ENCODE results near the gene NME4.

NME4 gene

GRCh38 chr16:430904-431303 lies 33.9 kb downstream of the NME4 start:
- H3K4me3 ChIP-seq (ENCODE audit: low read length) = no peak overlapping the region
- TF ChIP-seq ZNF274 (IDR thresholded peaks at IDR 0.05; ENCODE audit: low read depth, low read length) = no peak

- no peak overlapping the region for H3K4me3 ChIP-seq (ENCODE audit: low read length)
- no peak for TF ChIP-seq ZNF274 (IDR thresholded peaks at IDR 0.05; ENCODE audit: low read depth, low read length)
Observed at GRCh38 chr16:440627-441026, 43.6 kb downstream of the NME4 start.

- no peak overlapping the region for H3K4me3 ChIP-seq (ENCODE audit: low read length)
- no peak for TF ChIP-seq ZNF274 (IDR thresholded peaks at IDR 0.05; ENCODE audit: low read depth, low read length)
Observed at GRCh38 chr16:441447-441846, 44.4 kb downstream of the NME4 start.

DNA sequence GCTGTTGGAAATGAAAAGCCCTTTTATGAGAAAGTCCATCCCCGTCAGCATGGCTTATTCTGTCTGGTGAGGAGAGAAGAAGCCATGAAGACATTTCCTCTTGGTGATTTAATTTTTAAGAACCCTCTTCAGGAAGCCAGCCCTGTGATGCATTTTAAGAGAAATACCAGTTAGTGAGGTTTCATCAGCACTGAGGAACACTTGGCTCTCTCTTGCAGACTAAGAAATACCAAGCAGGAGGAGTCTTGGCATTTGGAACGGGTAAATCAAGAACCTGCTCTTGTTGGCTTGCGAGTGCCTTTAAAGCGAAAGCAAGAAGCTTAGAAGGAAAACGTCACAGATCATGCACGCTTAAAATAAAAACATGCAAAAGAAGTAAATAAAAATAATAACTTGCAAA lies 46.0 kb downstream of the NME4 start:
- H3K4me3 ChIP-seq (ENCODE audit: low read length) = no peak overlapping the region

DNA sequence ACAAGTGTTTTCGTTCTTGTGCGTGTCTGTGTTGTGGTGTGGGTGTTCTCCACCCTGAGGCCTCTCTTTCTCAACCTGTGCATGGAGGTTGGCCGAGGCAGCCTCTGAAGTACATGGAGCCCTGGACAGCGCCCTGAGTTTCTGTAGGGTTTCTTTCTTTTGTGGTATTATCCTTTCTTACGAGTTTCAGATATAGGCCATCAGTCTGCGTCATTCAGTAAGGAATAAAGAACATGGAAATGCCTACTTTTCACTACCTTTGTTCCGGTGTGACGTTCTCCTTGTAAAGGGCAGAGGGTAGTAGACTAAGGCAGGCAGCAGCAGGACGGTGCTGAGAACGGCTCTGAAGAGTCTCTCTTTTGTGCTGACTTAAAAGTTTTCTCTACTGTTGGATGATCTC lies 47.0 kb downstream of the NME4 start:
- no peak for TF ChIP-seq ZNF274 (IDR thresholded peaks at IDR 0.05; ENCODE audit: low read depth, low read length)
- H3K4me3 ChIP-seq (ENCODE audit: low read length) = no peak overlapping the region

More for the DNA sequence above, 46.0 kb downstream of the NME4 start:
- no peak for TF ChIP-seq ZNF274 (IDR thresholded peaks at IDR 0.05; ENCODE audit: low read depth, low read length)

DNA sequence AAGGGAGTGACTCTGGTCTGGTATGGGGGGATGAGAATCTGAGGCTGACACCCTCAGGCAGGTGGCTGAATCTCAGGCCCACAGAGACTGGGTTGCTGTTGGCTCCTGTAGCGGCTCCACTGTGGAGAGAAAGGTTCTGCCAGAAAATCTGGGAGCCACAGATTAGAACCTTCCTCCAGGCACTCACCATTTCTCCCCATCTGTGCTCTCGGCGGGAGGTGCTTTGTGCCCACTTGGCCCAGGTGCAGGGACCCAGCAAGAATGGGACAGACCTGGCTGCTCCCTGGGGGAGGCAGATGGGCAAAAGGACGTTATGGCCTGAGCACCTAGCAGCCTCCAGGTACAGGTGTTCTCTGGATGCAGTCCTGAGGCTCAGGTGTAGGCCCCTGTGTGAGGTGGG lies 48.6 kb downstream of the NME4 start:
- no peak for TF ChIP-seq ZNF274 (IDR thresholded peaks at IDR 0.05; ENCODE audit: low read depth, low read length)
- no peak overlapping the region for H3K4me3 ChIP-seq (ENCODE audit: low read length)
